Mucosa of descending colon (tissue), 3 donors: ENCODE results near the gene NFATC3. TPM values are rescaled to one million over a fixed set of nuclear protein-coding genes. Genes with fewer than 3 reads are reported as not detected.
"Not testable (repeated sequence)": the region's sequence is repeated elsewhere in the genome, so short reads cannot be mapped to it uniquely, and the experiment has no call there.

Experiments used
- ATAC-seq: fragments of 200-7000 bp; cut with Tn5 transposase; one replicate; pipeline ENCODE4 v1.9.1; 2020; ENCODE audit warnings: mild to moderate bottlenecking, moderate library complexity
- DNase-seq, 3 donors: peaks; one replicate each; pipeline ENCODE4 v3.0.0-alpha.2; 2020
- H3K36me3 ChIP-seq: fragments of 200-600 bp; one replicate; pipeline ENCODE4 v1.8.0; 2021; ENCODE audit warnings: low read depth, mild to moderate bottlenecking
- H3K4me1 ChIP-seq: fragments of 200-600 bp; one replicate; pipeline ENCODE4 v1.8.0; 2021; ENCODE audit warnings: low read depth, mild to moderate bottlenecking
- H3K4me3 ChIP-seq: fragments of 200-600 bp; one replicate; pipeline ENCODE4 v1.8.0; 2021; ENCODE audit warnings: mild to moderate bottlenecking
- H3K9me3 ChIP-seq: fragments of 200-600 bp; one replicate; pipeline ENCODE4 v1.8.0; 2021; ENCODE audit warnings: mild to moderate bottlenecking
- CTCF ChIP-seq: fragments of 200-600 bp; IDR thresholded peaks from one replicate; pipeline ENCODE4 v1.8.0; 2022; ENCODE audit warnings: antibody characterized with exemption, mild to moderate bottlenecking
- intact Hi-C, 2 donors: fragments of 100-400 bp; cut with DNase I in 1 of 2; cut with micrococcal nuclease in 1 of 2; formaldehyde crosslinking; loops; one replicate each; pipeline versions ENCODE4 v1.11.0 to v1.11.1; 2022; cut with DNase I, micrococcal nuclease
- total RNA-seq, 3 donors: library from RNA; stranded (reverse); fragmentation: NEBNext Ultra II Directional in 2 of 3; extraction: Animal tissue kit (Norgen Biotek cat#: 25700) in 2 of 3; gene quantifications; one replicate each; pipeline versions ENCODE4 v1.2.1 to v1.2.4, GENCODE V29; 2021 to 2023
- donor health status: DM: no; HTN: no; CAD: no; lungs with moderate emphysema.
- donor health status: DM: no; HTN: no; CAD: no.
- donor health status: DM: no; HTN: yes; CAD: no.

NFATC3 gene
- total RNA-seq, 3 donors from 2014 or later: 24.2 to 44.0 (median 25.5) TPM

GRCh38 chr16:68115851-68116250, 30.7 kb downstream of the NFATC3 start:
- TF ChIP-seq CTCF: no peak
- ATAC-seq (no peak), DNase-seq (no peak)
- Histone ChIP-seq H3K9me3 (peaks cover 2% of the 10 kb centered on the region), H3K4me3 (no peak overlapping the region), H3K36me3 (no peaks in the 10 kb centered on the region), H3K4me1 (no peaks in the 10 kb centered on the region)
- intact Hi-C loops: no loop called here

GRCh38 chr16:68116256-68116867, 31.2 kb downstream of the NFATC3 start:
- peaks cover 2% of the 10 kb centered on the region for H3K9me3 ChIP-seq
- no peak for TF ChIP-seq CTCF
- intact Hi-C loops: no loop called here
- no peaks in the 10 kb centered on the region for H3K36me3 ChIP-seq
- peak; percentile 67 for ATAC-seq
- H3K4me1 ChIP-seq: no peaks in the 10 kb centered on the region
- no peak overlapping the region for H3K4me3 ChIP-seq
- peak in 1 of 3 donors; percentile 22 for DNase-seq

GRCh38 chr16:68117884-68118283, 32.7 kb downstream of the NFATC3 start:
- DNase-seq (no peak), ATAC-seq (no peak)
- H3K9me3 ChIP-seq: no peaks in the 10 kb centered on the region
- no peak overlapping the region for H3K4me3 ChIP-seq
- no peak for TF ChIP-seq CTCF
- intact Hi-C loops: no loop called here
- no peaks in the 10 kb centered on the region for H3K4me1 ChIP-seq
- H3K36me3 ChIP-seq: no peaks in the 10 kb centered on the region

GRCh38 chr16:68118954-68119353, 33.8 kb downstream of the NFATC3 start:
- H3K36me3 ChIP-seq, DNase-seq, ATAC-seq, H3K4me1 ChIP-seq, intact Hi-C loops, H3K9me3 ChIP-seq, H3K4me3 ChIP-seq: not testable (repeated sequence)

- intact Hi-C loops, H3K4me3 ChIP-seq, H3K36me3 ChIP-seq, H3K4me1 ChIP-seq, DNase-seq, H3K9me3 ChIP-seq, ATAC-seq: not testable (repeated sequence)
Observed at GRCh38 chr16:68120496-68120895, 35.3 kb downstream of the NFATC3 start.

GRCh38 chr16:68126395-68126794, 41.2 kb downstream of the NFATC3 start:
- ATAC-seq (no peak), DNase-seq (no peak)
- no peaks in the 10 kb centered on the region for H3K36me3 ChIP-seq

More at GRCh38 chr16:68126395-68126794, 41.2 kb downstream of the NFATC3 start:
- intact Hi-C loops: no loop called here
- no peaks in the 10 kb centered on the region for H3K9me3 ChIP-seq
- H3K4me3 ChIP-seq: no peak overlapping the region
- TF ChIP-seq CTCF: no peak
- no peaks in the 10 kb centered on the region for H3K4me1 ChIP-seq
